ENCODE measurements around the gene SLC27A3. TPM values are rescaled to one million over a fixed set of nuclear protein-coding genes. Genes with fewer than 3 reads are reported as not detected.

The SLC27A3 gene
- total and polyA plus RNA-seq, 9 of the 15 experiments (the other 6 are each of a cell fraction or from before 2014, with no cell fraction given): 0.57 to 5.2 (median 2.8) TPM

DNA sequence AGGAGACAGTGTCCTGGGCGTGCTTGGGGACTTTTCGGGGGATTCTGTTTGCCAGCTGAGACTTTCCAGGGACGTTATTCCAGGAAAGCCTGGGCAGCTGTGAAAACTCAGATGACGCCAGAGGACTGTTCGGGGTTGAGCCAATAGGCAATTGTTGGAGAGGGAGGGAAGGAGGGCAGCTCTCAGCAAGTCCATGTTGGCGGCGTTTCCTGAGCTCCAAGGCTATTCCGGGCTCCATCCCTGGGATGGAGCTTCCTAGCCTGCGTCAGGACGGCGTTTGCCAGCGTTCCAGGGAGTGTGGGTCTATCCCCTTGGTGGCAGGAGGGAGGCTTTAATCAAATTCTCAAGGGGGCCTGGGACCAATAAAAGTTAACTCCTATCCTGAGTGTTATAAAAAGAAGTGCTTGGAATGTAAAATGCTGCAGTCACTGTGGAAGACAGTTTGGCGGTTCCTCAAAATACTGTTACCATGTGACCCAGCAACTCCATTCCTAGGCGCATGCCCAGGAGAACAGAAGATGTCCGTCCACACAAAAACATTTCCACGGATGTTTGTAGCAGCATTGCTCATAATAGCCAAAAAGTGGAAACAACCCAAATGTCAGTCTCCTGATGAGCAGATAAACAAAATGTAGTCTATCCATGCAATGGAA, 15.2 kb downstream of the SLC27A3 start:
- CTCF ChIA-PET (ENCODE audit: low intra/inter-chr PET ratio): no interaction called here
- Histone ChIP-seq H3K36me3 (ENCODE audit: control insufficient read depth, insufficient read depth, low read length) (no peaks in the 10 kb centered on the region), H3K9me1 (ENCODE audit: control insufficient read depth, insufficient read depth, low read length) (no peaks in the 10 kb centered on the region), H3K27me3 (ENCODE audit: control insufficient read depth in 2 of 2, insufficient read depth in 2 of 2, low read length in 2 of 2) (no peaks in the 10 kb centered on the region), H3K9me3 (replicated peaks; ENCODE audit: control insufficient read depth, insufficient read depth, low read depth, low read length) (no peaks in the 10 kb centered on the region), H3K79me2 (ENCODE audit: control insufficient read depth, insufficient read depth, low read length) (no peaks in the 10 kb centered on the region), H3K4me1 (replicated peaks in 1 of 2; ENCODE audit: control insufficient read depth in 2 of 2, insufficient read depth in 2 of 2, low read length in 2 of 2) (peaks cover 7 to 43% of the 10 kb centered on the region in 2 experiments), H3K27ac (ENCODE audit: extremely low read depth, low read depth, low read length) (peak overlapping the region; percentile 20; the same call in 1 of the 3 replicates), H3K9ac (ENCODE audit: insufficient read depth in 1 of 2, low read depth in 2 of 2, low read length in 2 of 2) (peak overlapping the region in 1 of 2 experiments; percentile 68; a peak in 1 of 4 replicates), H4K20me1 (replicated peaks; ENCODE audit: control insufficient read depth, insufficient read depth, low read length) (no peaks in the 10 kb centered on the region), H2AFZ (ENCODE audit: low read depth, low read length) (peak overlapping the region; percentile 80), H3K4me3 (no peak overlapping the region), H3K4me2 (ENCODE audit: insufficient read depth, low read length) (peak overlapping the region; percentile 0; the same call in 1 of the 2 replicates)
- 67% methylated on average over 15 of the region's 16 CpGs for WGBS (ENCODE audit: insufficient coverage, low coverage, missing lambda C conversion rate)
- ATAC-seq (no peak), DNase-seq (ENCODE audit: extremely low read depth in 1 of 4, low spot score in 3 of 4) (no peak), FAIRE-seq (no peak)
- no TSS peak for BruUV-seq (replicated peaks)
- intact Hi-C loops (cut with micrococcal nuclease) (no loop called here), in situ Hi-C loops (cut with MboI) (no loop called here)
- POLR2A ChIA-PET: interaction anchor here (0.6 to 1.8 kb wide), 5 partner anchors 40 to 200 kb away, joined by 3 to 7 read pairs (median 5); partner anchors contain the start of genes RAB13 and RPS27
- TF ChIP-seq ZNF589 (CRISPR knock-in tag; IDR thresholded peaks at IDR 0.05; ENCODE audit: low read depth): peak; percentile 23; the same call in 1 of the 2 replicates
- 0 out of 2 replicates have a peak, but pooled peaks have one; percentile 64 for TF ChIP-seq BACH1 (tag; IDR thresholded peaks at IDR 0.05)
- no peak for TF ChIP-seq ZNF668 (CRISPR knock-in tag; IDR thresholded peaks at IDR 0.05)
- TF ChIP-seq KAT7 (CRISPR knock-in tag; IDR thresholded peaks at IDR 0.05; ENCODE audit: borderline replicate concordance): 0 out of 2 replicates have a peak, but pooled peaks have one; percentile 44
- TF ChIP-seq, protein P1, sequence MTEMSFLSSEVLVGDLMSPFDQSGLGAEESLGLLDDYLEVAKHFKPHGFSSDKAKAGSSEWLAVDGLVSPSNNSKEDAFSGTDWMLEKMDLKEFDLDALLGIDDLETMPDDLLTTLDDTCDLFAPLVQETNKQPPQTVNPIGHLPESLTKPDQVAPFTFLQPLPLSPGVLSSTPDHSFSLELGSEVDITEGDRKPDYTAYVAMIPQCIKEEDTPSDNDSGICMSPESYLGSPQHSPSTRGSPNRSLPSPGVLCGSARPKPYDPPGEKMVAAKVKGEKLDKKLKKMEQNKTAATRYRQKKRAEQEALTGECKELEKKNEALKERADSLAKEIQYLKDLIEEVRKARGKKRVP (CRISPR knock-in tag; IDR thresholded peaks at IDR 0.05): no peak
- no peak for TF ChIP-seq POLR2H (tag; IDR thresholded peaks at IDR 0.05; ENCODE audit: low read depth)
- TF ChIP-seq, protein P2, sequence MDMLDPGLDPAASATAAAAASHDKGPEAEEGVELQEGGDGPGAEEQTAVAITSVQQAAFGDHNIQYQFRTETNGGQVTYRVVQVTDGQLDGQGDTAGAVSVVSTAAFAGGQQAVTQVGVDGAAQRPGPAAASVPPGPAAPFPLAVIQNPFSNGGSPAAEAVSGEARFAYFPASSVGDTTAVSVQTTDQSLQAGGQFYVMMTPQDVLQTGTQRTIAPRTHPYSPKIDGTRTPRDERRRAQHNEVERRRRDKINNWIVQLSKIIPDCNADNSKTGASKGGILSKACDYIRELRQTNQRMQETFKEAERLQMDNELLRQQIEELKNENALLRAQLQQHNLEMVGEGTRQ (CRISPR knock-in tag; IDR thresholded peaks at IDR 0.05): 0 out of 2 replicates have a peak, but pooled peaks have one; percentile 15
- TF ChIP-seq SPI1 (IDR thresholded peaks at IDR 0.05; ENCODE audit: borderline replicate concordance, low read depth, low read length): peak; percentile 36; the same call in 1 of the 2 replicates
- no peak for TF ChIP-seq ZNF232 (CRISPR knock-in tag; IDR thresholded peaks at IDR 0.05)
- TF ChIP-seq, protein P3, sequence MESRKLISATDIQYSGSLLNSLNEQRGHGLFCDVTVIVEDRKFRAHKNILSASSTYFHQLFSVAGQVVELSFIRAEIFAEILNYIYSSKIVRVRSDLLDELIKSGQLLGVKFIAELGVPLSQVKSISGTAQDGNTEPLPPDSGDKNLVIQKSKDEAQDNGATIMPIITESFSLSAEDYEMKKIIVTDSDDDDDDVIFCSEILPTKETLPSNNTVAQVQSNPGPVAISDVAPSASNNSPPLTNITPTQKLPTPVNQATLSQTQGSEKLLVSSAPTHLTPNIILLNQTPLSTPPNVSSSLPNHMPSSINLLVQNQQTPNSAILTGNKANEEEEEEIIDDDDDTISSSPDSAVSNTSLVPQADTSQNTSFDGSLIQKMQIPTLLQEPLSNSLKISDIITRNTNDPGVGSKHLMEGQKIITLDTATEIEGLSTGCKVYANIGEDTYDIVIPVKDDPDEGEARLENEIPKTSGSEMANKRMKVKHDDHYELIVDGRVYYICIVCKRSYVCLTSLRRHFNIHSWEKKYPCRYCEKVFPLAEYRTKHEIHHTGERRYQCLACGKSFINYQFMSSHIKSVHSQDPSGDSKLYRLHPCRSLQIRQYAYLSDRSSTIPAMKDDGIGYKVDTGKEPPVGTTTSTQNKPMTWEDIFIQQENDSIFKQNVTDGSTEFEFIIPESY (CRISPR knock-in tag; IDR thresholded peaks at IDR 0.05): peak; percentile 65
- TF ChIP-seq, protein P4, sequence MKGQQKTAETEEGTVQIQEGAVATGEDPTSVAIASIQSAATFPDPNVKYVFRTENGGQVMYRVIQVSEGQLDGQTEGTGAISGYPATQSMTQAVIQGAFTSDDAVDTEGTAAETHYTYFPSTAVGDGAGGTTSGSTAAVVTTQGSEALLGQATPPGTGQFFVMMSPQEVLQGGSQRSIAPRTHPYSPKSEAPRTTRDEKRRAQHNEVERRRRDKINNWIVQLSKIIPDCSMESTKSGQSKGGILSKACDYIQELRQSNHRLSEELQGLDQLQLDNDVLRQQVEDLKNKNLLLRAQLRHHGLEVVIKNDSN (CRISPR knock-in tag; IDR thresholded peaks at IDR 0.05): peak; percentile 53

Measured in K562 (cell line).